Stomach smooth muscle (tissue), 2 donors: Measurements from ENCODE around the gene RAB41.
"Not testable (repeated sequence)": the region's sequence is repeated elsewhere in the genome, so short reads cannot be mapped to it uniquely, and the experiment has no call there.

ENCODE experiments used
- H3K27ac ChIP-seq: one replicate; pipeline ENCODE4 v1.7.0; 2013; ENCODE audit warnings: mild to moderate bottlenecking, low read length, inconsistent platforms
- H3K27me3 ChIP-seq, 2 donors: one replicate each; pipeline ENCODE4 v1.7.0; 2013; ENCODE audit warnings: low read length in 2 of 2; ENCODE audit not compliant: insufficient read depth in 2 of 2, control insufficient read depth in 1 of 2
- H3K36me3 ChIP-seq, 2 donors: one replicate each; pipeline ENCODE4 v1.7.0; 2013; ENCODE audit warnings: low read length in 2 of 2; ENCODE audit not compliant: control insufficient read depth in 2 of 2, insufficient read depth in 2 of 2
- H3K4me1 ChIP-seq: one replicate; pipeline ENCODE4 v1.7.0; 2013; ENCODE audit warnings: low read length; ENCODE audit not compliant: control insufficient read depth, insufficient read depth
- H3K4me3 ChIP-seq, 2 donors: one replicate each; pipeline ENCODE4 v1.7.0; 2013; ENCODE audit warnings: low read length in 2 of 2
- H3K9ac ChIP-seq, 2 donors: one replicate each; pipeline ENCODE4 v1.7.0; 2013; ENCODE audit warnings: low read length in 2 of 2, mild to moderate bottlenecking in 1 of 2
- H3K9me3 ChIP-seq, 2 donors: one replicate each; pipeline ENCODE4 v1.7.0; 2013; ENCODE audit warnings: low read length in 2 of 2; ENCODE audit not compliant: control insufficient read depth in 2 of 2
- donor health status: healthy.
- donor health status: Pancreatic carcinoma.

Gene RAB41

GRCh38 chrX:70289793-70290770 lies 8.1 kb downstream of the RAB41 start, which contains the start of the genes KIF4A and PDZD11:
Gene KIF4A, plus strand, starts transcription at chrX:70290104. Its CDS starts 355 bp downstream, at chrX:70290459.
Gene PDZD11, minus strand, starts transcription at chrX:70289927. Its CDS starts 586 bp downstream, at chrX:70289341.
- Histone ChIP-seq H3K4me1 (peaks cover 14% of the 10 kb centered on the region), H3K9me3 (no peaks in the 10 kb centered on the region), H3K27ac (peak within 1 kb of the TSS; percentile 62), H3K9ac (peak within 1 kb of the TSS; percentile 63 to 69), H3K4me3 (peak within 1 kb of the TSS; percentile 76 to 82), H3K36me3 (peaks cover 3 to 7% of the 10 kb centered on the region in 2 donors), H3K27me3 (no peaks in the 10 kb centered on the region)

GRCh38 chrX:70292788-70293187 lies 10.8 kb downstream of the RAB41 start:
- no peaks in the 10 kb centered on the region for H3K27me3 ChIP-seq
- H3K27ac ChIP-seq = no peak overlapping the region
- no peaks in the 10 kb centered on the region for H3K9me3 ChIP-seq
- H3K4me3 ChIP-seq = no peak overlapping the region
- H3K9ac ChIP-seq = no peak overlapping the region
- H3K4me1 ChIP-seq = peaks cover 14% of the 10 kb centered on the region
- no peaks in the 10 kb centered on the region for H3K36me3 ChIP-seq

GRCh38 chrX:70293621-70294020 lies 11.6 kb downstream of the RAB41 start:
- Histone ChIP-seq H3K9ac (no peak overlapping the region), H3K36me3 (no peaks in the 10 kb centered on the region), H3K4me3 (no peak overlapping the region), H3K9me3 (no peaks in the 10 kb centered on the region), H3K27ac (no peak overlapping the region), H3K27me3 (peaks cover 0 to 3% of the 10 kb centered on the region in 2 donors), H3K4me1 (peaks cover 14% of the 10 kb centered on the region)

- Histone ChIP-seq H3K27me3 (peaks cover 0 to 3% of the 10 kb centered on the region in 2 donors), H3K9me3 (no peaks in the 10 kb centered on the region), H3K9ac (no peak overlapping the region), H3K27ac (no peak overlapping the region), H3K4me3 (no peak overlapping the region), H3K36me3 (no peaks in the 10 kb centered on the region), H3K4me1 (no peaks in the 10 kb centered on the region)
These were observed 19.7 kb downstream of the RAB41 start for GRCh38 chrX:70301716-70302115.

- no peak overlapping the region for H3K27ac ChIP-seq
- no peaks in the 10 kb centered on the region for H3K9me3 ChIP-seq
- no peaks in the 10 kb centered on the region for H3K4me1 ChIP-seq
- H3K4me3 ChIP-seq = no peak overlapping the region
- H3K27me3 ChIP-seq = no peaks in the 10 kb centered on the region
- H3K36me3 ChIP-seq = no peaks in the 10 kb centered on the region
- no peak overlapping the region for H3K9ac ChIP-seq
These were observed 31.5 kb downstream of the RAB41 start for GRCh38 chrX:70313503-70313902.

GRCh38 chrX:70322784-70323183 lies 40.8 kb downstream of the RAB41 start:
- Histone ChIP-seq H3K36me3 (no peaks in the 10 kb centered on the region), H3K9ac (no peak overlapping the region), H3K4me3 (no peak overlapping the region), H3K27ac (no peak overlapping the region), H3K27me3 (peaks cover 0 to 6% of the 10 kb centered on the region in 2 donors), H3K9me3 (no peaks in the 10 kb centered on the region), H3K4me1 (no peaks in the 10 kb centered on the region)

GRCh38 chrX:70323628-70324027 lies 41.7 kb downstream of the RAB41 start:
- not testable (repeated sequence) for H3K27ac ChIP-seq, H3K27me3 ChIP-seq, H3K36me3 ChIP-seq, H3K9ac ChIP-seq, H3K4me3 ChIP-seq, H3K4me1 ChIP-seq, H3K9me3 ChIP-seq

GRCh38 chrX:70324326-70324725 lies 42.4 kb downstream of the RAB41 start:
- Histone ChIP-seq H3K9ac (no peak overlapping the region), H3K36me3 (no peaks in the 10 kb centered on the region), H3K9me3 (no peaks in the 10 kb centered on the region), H3K27ac (no peak overlapping the region), H3K4me1 (no peaks in the 10 kb centered on the region), H3K27me3 (peaks cover 0 to 6% of the 10 kb centered on the region in 2 donors), H3K4me3 (no peak overlapping the region)

GRCh38 chrX:70331161-70331560 lies 49.2 kb downstream of the RAB41 start:
- Histone ChIP-seq H3K27ac (no peak overlapping the region), H3K27me3 (no peaks in the 10 kb centered on the region), H3K9me3 (no peaks in the 10 kb centered on the region), H3K4me3 (no peak overlapping the region), H3K4me1 (no peaks in the 10 kb centered on the region), H3K36me3 (no peaks in the 10 kb centered on the region), H3K9ac (no peak overlapping the region)

GRCh38 chrX:70332600-70332999 lies 50.6 kb downstream of the RAB41 start:
- H3K27ac ChIP-seq = no peak overlapping the region
- no peaks in the 10 kb centered on the region for H3K27me3 ChIP-seq
- no peak overlapping the region for H3K9ac ChIP-seq
- H3K4me1 ChIP-seq = no peaks in the 10 kb centered on the region
- H3K36me3 ChIP-seq = no peaks in the 10 kb centered on the region
- no peak overlapping the region for H3K4me3 ChIP-seq
- no peaks in the 10 kb centered on the region for H3K9me3 ChIP-seq
